ENCODE results near the gene COL17A1. TPM values are rescaled to one million over a fixed set of nuclear protein-coding genes. Genes with fewer than 3 reads are reported as not detected.

COL17A1 gene
- total RNA-seq (2022; extraction: Qiagen RNA extraction; ENCODE audit: low read depth): 1.5 to 2.2 TPM (median 1.8 TPM) in 5 replicates

GRCh38 chr10:104085801-104086400 lies at the start of gene COL17A1:
TSS of gene COL17A1 (minus strand) at chr10:104085880. CDS start at chr10:104080673, 5,207 bp downstream.

GRCh38 chr10:104121485-104122224 lies 36.0 kb upstream of the COL17A1 start, which contains the start of gene SFR1:
TSS of gene SFR1 (plus strand) at chr10:104122171. CDS start at chr10:104122184, 13 bp downstream.

Other genes with a start within 250 kb of the COL17A1 start
- 0.82 to 1.7 TPM (median 1.5 TPM) in 5 replicates for gene SH3PXD2A, start 230.3 kb downstream of the COL17A1 start, total RNA-seq (2022; extraction: Qiagen RNA extraction; ENCODE audit: low read depth)
- 22.0 to 26.3 TPM (median 24.6 TPM) in 5 replicates for gene STN1, start 167.7 kb downstream of the COL17A1 start, total RNA-seq (2022; extraction: Qiagen RNA extraction; ENCODE audit: low read depth)
- 27.1 to 44.4 TPM (median 38.8 TPM) in 5 replicates for gene SLK, start 118.7 kb downstream of the COL17A1 start, total RNA-seq (2022; extraction: Qiagen RNA extraction; ENCODE audit: low read depth)
- 14.7 to 20.6 TPM (median 17.4 TPM) in 5 replicates for gene SFR1, start 36.3 kb upstream of the COL17A1 start, total RNA-seq (2022; extraction: Qiagen RNA extraction; ENCODE audit: low read depth)
- gene CFAP43, start 146.5 kb upstream of the COL17A1 start, total RNA-seq (2022; extraction: Qiagen RNA extraction; ENCODE audit: low read depth): 0.16 to 0.36 TPM (median 0.23 TPM) in 5 replicates
- 290 to 322 TPM (median 303 TPM) in 5 replicates for gene GSTO1, start 169.0 kb upstream of the COL17A1 start, total RNA-seq (2022; extraction: Qiagen RNA extraction; ENCODE audit: low read depth)
- 1.5 to 3.3 TPM (median 1.9 TPM) in 5 replicates for gene GSTO2, start 183.3 kb upstream of the COL17A1 start, total RNA-seq (2022; extraction: Qiagen RNA extraction; ENCODE audit: low read depth)